H54 (cell line): Measurements from ENCODE around the gene CUX1.

Experiments used
- DNase-seq: peaks from one replicate; pipeline ENCODE4 v3.0.0; 2011; ENCODE audit warnings: low spot score, mixed read lengths; ENCODE audit not compliant: insufficient read length
- FAIRE-seq: peaks from 3 replicates; lab custom pipeline; 2011; peaks lifted over from hg19 to GRCh38; lab: Jason Lieb, UNC
- POLR2A ChIP-seq: IDR thresholded peaks from 2 replicates; pipeline ENCODE4 v1.6.1; 2011; ENCODE audit warnings: low read depth, mild to moderate bottlenecking, low read length

CUX1 gene

GRCh38 chr7:102253973-102254370 lies 436.5 kb downstream of the CUX1 start:
- no peak for TF ChIP-seq POLR2A
- FAIRE-seq (no peak), DNase-seq (no peak)

GRCh38 chr7:102254521-102254920 lies 437.1 kb downstream of the CUX1 start:
- FAIRE-seq (no peak), DNase-seq (no peak)
- no peak for TF ChIP-seq POLR2A

- DNase-seq (no peak), FAIRE-seq (no peak)
- TF ChIP-seq POLR2A, result no peak
Observed at GRCh38 chr7:102255501-102255900, 438.1 kb downstream of the CUX1 start.

- DNase-seq, result no peak
- TF ChIP-seq POLR2A, result no peak
- no peak for FAIRE-seq
Observed at GRCh38 chr7:102255916-102256315, 438.5 kb downstream of the CUX1 start.

GRCh38 chr7:102258073-102258748 lies 440.8 kb downstream of the CUX1 start:
- FAIRE-seq, result no peak
- no peak for TF ChIP-seq POLR2A
- DNase-seq, result no peak

- TF ChIP-seq POLR2A, result no peak
Observed at GRCh38 chr7:102258749-102259107, 441.3 kb downstream of the CUX1 start.

GRCh38 chr7:102260856-102261255 lies 443.4 kb downstream of the CUX1 start:
- FAIRE-seq (no peak), DNase-seq (no peak)
- TF ChIP-seq POLR2A, result no peak

More at GRCh38 chr7:102258749-102259107, 441.3 kb downstream of the CUX1 start:
- no peak for FAIRE-seq
- no peak for DNase-seq

GRCh38 chr7:102261451-102261850 lies 444.0 kb downstream of the CUX1 start:
- DNase-seq (no peak), FAIRE-seq (no peak)
- TF ChIP-seq POLR2A, result no peak

- FAIRE-seq, result no peak
- no peak for TF ChIP-seq POLR2A
- no peak for DNase-seq
Observed at GRCh38 chr7:102262546-102262945, 445.1 kb downstream of the CUX1 start.

- DNase-seq, result no peak
Observed at GRCh38 chr7:102264367-102264891, 447.0 kb downstream of the CUX1 start.

GRCh38 chr7:102266541-102266940 lies 449.1 kb downstream of the CUX1 start:
- TF ChIP-seq POLR2A, result no peak
- FAIRE-seq (no peak), DNase-seq (no peak)

More at GRCh38 chr7:102264367-102264891, 447.0 kb downstream of the CUX1 start:
- TF ChIP-seq POLR2A, result no peak
- no peak for FAIRE-seq

- FAIRE-seq (no peak), DNase-seq (no peak)
- no peak for TF ChIP-seq POLR2A
Observed at GRCh38 chr7:102268635-102269034, 451.2 kb downstream of the CUX1 start.

GRCh38 chr7:102270178-102270887 lies 452.9 kb downstream of the CUX1 start:
- no peak for TF ChIP-seq POLR2A
- FAIRE-seq (no peak), DNase-seq (no peak)

GRCh38 chr7:102271158-102271798 lies 453.9 kb downstream of the CUX1 start:
- TF ChIP-seq POLR2A, result no peak
- DNase-seq (no peak), FAIRE-seq (no peak)
